Measurements from ENCODE around the gene SLC5A12.

DNA sequence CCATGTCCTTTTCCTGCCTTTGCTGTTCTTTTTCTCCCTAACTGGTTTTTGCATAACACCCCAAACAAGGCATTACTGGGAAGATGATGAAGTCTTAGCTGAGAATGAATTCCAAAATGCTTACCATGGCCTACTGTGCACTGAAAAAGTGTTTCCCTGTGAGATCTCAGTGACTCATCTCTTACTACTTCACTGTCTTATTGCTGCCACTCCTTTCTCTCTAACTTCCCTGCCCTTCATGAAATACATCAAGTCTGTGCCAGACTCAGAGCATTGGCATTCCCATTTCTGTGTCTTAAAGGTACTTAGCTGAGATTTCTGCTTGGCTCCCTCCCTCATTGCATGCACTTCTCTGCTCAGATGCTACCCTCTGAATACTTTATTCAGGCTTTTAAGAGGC is 100.7 kb downstream of the SLC5A12 start:
- TF ChIP-seq, protein P1, sequence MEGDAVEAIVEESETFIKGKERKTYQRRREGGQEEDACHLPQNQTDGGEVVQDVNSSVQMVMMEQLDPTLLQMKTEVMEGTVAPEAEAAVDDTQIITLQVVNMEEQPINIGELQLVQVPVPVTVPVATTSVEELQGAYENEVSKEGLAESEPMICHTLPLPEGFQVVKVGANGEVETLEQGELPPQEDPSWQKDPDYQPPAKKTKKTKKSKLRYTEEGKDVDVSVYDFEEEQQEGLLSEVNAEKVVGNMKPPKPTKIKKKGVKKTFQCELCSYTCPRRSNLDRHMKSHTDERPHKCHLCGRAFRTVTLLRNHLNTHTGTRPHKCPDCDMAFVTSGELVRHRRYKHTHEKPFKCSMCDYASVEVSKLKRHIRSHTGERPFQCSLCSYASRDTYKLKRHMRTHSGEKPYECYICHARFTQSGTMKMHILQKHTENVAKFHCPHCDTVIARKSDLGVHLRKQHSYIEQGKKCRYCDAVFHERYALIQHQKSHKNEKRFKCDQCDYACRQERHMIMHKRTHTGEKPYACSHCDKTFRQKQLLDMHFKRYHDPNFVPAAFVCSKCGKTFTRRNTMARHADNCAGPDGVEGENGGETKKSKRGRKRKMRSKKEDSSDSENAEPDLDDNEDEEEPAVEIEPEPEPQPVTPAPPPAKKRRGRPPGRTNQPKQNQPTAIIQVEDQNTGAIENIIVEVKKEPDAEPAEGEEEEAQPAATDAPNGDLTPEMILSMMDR (conservative IDR thresholded peaks at IDR 0.05; ENCODE audit: low read depth, low read length) = no peak
- TF ChIP-seq EZH2phosphoT487 (IDR thresholded peaks at IDR 0.05; ENCODE audit: borderline replicate concordance, low read length) (no peak), EZH2 (IDR thresholded peaks at IDR 0.05; ENCODE audit: low read length, unreplicated experiment) (no peak)
